ENCODE results near the gene SIPA1L3.
"Not testable (repeated sequence)": the region's sequence is repeated elsewhere in the genome, so short reads cannot be mapped to it uniquely, and the experiment has no call there.

SIPA1L3 gene

GRCh38 chr19:38065775-38066174, 158.8 kb downstream of the SIPA1L3 start:
- not testable (repeated sequence) for DNase-seq (ENCODE audit: low read depth in 2 of 2)

- no peak for DNase-seq (ENCODE audit: low read depth in 2 of 2)
These were observed 161.8 kb downstream of the SIPA1L3 start for GRCh38 chr19:38068826-38069225.

GRCh38 chr19:38070573-38070972, 163.6 kb downstream of the SIPA1L3 start:
- no peak for DNase-seq (ENCODE audit: low read depth in 2 of 2)

GRCh38 chr19:38071054-38071453, 164.0 kb downstream of the SIPA1L3 start:
- not testable (repeated sequence) for DNase-seq (ENCODE audit: low read depth in 2 of 2)

GRCh38 chr19:38071647-38072046, 164.6 kb downstream of the SIPA1L3 start:
- no peak for DNase-seq (ENCODE audit: low read depth in 2 of 2)

- DNase-seq (ENCODE audit: low read depth in 2 of 2), result no peak
These were observed 166.1 kb downstream of the SIPA1L3 start for GRCh38 chr19:38072776-38073750.

- no peak for DNase-seq (ENCODE audit: low read depth in 2 of 2)
These were observed 167.1 kb downstream of the SIPA1L3 start for GRCh38 chr19:38073841-38074685.

- no peak for DNase-seq (ENCODE audit: low read depth in 2 of 2)
These were observed 169.3 kb downstream of the SIPA1L3 start for GRCh38 chr19:38076337-38076736.

GRCh38 chr19:38078302-38078930, 171.4 kb downstream of the SIPA1L3 start:
- DNase-seq (ENCODE audit: low read depth in 2 of 2), result no peak

- no peak for DNase-seq (ENCODE audit: low read depth in 2 of 2)
These were observed 172.9 kb downstream of the SIPA1L3 start for GRCh38 chr19:38079926-38080380.

- no peak for DNase-seq (ENCODE audit: low read depth in 2 of 2)
These were observed 174.7 kb downstream of the SIPA1L3 start for GRCh38 chr19:38081547-38082255.

- DNase-seq (ENCODE audit: low read depth in 2 of 2), result no peak
These were observed 175.5 kb downstream of the SIPA1L3 start for GRCh38 chr19:38082256-38083118.

GRCh38 chr19:38084196-38084595, 177.2 kb downstream of the SIPA1L3 start:
- no peak for DNase-seq (ENCODE audit: low read depth in 2 of 2)

- DNase-seq (ENCODE audit: low read depth in 2 of 2), result no peak
These were observed 182.4 kb downstream of the SIPA1L3 start for GRCh38 chr19:38089440-38089839.

GRCh38 chr19:38093154-38093553, 186.1 kb downstream of the SIPA1L3 start:
- no peak for DNase-seq (ENCODE audit: low read depth in 2 of 2)

GRCh38 chr19:38093587-38093986, 186.6 kb downstream of the SIPA1L3 start:
- no peak for DNase-seq (ENCODE audit: low read depth in 2 of 2)

GRCh38 chr19:38095411-38096308, 188.7 kb downstream of the SIPA1L3 start:
- DNase-seq (ENCODE audit: low read depth in 2 of 2), result peak; percentile 16 to 50

GRCh38 chr19:38099966-38100365, 193.0 kb downstream of the SIPA1L3 start:
- no peak for DNase-seq (ENCODE audit: low read depth in 2 of 2)

- DNase-seq (ENCODE audit: low read depth in 2 of 2), result no peak
These were observed 193.6 kb downstream of the SIPA1L3 start for GRCh38 chr19:38100589-38100988.
